T-helper 2 cell treated with Interferon-gamma antibody and Interleukin-4, amounts not matched to agents 100 ng/mL and 5 ng/mL, for 36 hours (primary cell): ENCODE measurements around the gene TMEM184B. TPM values are rescaled to one million over a fixed set of nuclear protein-coding genes. Genes with fewer than 3 reads are reported as not detected.
"Not testable (repeated sequence)": the region's sequence is repeated elsewhere in the genome, so short reads cannot be mapped to it uniquely, and the experiment has no call there.

Experiments
- intact Hi-C: fragments of 100-400 bp; cut with micrococcal nuclease; formaldehyde crosslinking; loops from one replicate; pipeline ENCODE4 v1.15.1; 2023
- total RNA-seq: library from RNA; stranded (reverse); gene quantifications from 2 replicates; pipeline ENCODE4 v1.2.3, GENCODE V29; 2022

TMEM184B gene
- total RNA-seq, 1 donor from 2014 or later = 35.1 TPM

DNA sequence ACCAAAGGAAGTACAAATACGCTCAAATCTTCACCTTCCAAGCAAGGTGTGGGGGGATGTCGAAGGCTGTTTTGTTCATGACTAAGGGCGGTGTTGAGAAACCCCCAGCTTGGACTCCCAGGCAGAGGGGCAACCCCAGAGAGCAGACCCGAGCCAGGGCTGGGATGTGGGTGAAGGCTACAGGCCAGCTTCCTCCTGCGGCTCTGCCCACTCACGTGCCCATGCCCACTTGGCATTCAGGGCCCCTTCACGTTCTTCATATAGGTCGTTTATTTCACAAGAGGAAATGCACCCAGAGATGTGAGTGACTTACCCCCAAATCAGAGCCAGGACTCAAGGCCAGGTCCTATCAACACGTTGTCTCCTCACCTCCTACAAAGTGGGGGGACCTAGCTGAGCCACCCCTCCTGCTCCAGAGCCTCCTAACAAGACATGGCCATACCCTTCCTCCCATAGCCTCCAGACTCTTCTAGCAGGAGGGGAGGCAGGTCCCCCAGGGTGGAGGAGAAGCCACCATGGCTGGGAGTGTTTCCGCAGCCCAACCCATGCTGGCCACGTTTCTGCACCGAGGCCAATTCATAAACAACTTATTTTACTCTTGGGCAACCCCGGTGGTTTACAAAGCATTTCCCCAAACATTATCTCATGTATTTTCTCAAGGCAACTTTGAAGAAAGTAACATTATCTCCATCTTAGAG, 22.0 kb downstream of the TMEM184B start:
- intact Hi-C loops = no loop called here

DNA sequence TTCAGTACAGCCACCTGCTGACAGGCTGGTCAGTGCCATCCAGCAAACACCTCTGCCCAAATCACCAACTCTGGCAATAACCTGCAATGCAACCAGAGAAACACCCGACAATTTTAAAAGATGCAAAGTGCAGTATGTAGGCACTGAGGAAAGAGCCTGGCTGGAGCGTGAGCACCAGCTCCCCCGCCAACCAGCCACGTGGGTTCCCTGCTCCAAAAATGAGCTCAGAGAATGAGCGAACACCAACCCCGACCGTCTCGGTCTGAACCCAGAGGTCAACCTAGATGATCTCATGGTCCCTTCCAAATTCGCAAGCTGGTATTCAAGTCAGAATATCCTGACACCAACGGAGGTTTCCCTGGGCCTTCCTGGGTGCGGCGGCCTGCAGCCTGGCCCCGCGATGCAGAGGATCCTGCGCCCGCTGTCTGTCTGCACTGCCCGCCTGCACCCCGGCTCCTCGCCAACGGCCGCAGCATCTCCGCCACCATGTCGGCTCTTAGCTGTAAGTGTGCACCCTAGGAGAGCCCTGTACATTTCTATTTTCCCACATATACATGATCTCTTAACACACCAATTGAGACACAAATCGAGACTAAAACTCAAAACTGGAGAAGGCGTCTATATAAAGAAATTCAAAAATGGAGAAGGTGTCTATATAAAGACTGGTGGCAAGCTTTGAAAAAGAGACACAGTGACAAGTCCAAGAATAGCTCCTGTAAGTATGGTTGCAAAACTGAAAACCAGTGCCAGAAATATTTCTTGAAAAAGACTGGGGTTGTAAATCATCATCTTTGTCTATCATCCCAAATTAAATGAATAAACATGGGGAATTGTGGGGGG, 22.8 kb downstream of the TMEM184B start:
- intact Hi-C loops = no loop called here

DNA sequence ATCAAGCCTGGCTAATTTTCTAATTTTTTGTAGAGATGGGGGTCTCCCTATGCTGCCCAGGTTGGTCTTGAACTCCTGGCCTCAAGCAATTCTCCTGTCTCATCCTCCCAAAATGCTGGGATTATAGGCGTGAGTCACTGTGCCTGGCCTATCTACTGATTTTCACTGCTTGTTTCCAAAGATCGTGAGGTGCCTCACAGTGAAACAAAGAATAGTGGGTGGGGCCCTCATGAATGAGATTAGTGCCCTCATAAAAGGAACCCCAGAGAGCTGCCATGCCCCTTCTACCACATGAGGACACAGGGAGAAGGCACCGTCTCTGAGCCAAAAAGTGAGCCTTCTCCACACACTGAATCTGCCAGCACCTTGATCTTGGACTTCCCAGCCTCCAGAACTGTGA, 23.5 kb downstream of the TMEM184B start:
- intact Hi-C loops = no loop called here

DNA sequence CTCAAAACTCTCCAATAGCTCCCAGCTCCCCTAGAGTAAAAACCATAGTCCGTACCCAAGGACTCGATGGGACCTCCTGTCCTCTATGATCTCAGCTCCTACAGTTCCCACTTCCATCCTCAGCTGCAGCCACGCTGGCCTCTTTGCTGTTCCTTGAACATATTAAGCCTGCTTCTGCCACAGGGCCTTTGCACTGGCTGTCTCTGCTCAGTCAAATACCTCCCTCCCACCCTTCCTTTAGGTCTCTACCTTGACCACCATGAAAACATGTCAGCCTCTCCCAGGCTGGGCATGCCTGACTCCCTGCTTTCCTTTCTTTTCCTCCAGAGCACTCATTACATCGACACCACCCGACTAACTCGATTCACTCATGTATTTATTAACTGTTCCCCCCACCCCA, 24.5 kb downstream of the TMEM184B start:
- intact Hi-C loops = no loop called here

DNA sequence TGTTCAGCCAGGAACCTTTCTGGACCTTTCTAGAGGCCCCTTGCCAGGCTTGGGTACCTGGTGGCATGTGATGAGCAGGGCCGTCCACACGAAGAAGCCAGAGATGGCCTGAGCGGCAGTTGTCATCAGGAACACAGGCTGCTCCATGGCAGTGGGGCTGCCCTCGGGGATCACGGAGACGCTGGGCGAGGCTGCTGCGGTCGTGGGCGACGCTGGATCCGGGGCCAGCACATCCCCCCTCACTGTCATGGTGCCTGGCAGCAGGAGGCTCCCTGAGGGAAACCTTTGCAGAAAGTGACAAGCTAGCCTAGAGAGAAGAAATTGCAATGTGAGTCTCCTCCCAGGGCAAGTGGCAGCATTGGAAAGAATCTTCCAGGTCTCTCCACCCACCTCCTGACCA, 25.1 kb downstream of the TMEM184B start:
- intact Hi-C loops = no loop called here

DNA sequence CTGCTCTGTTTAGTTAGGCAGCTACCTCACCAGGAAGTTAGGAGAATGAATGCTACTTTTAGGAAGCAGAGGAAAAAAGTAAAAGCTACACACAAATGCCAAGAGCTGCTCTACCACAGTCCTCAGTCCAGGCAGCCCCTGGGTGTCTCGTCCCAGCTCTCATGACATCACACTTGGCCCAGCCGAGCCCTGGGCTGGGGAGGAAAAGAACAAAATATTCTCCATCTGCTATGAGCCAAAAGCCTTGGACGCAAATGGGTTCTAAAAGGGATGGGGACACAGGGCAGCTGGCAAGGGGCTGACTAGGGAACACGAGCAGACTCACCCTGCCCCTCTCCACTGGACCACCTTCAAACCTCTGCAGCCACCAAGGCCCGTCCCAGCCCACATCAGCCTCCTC, 26.1 kb downstream of the TMEM184B start:
- intact Hi-C loops = no loop called here

DNA sequence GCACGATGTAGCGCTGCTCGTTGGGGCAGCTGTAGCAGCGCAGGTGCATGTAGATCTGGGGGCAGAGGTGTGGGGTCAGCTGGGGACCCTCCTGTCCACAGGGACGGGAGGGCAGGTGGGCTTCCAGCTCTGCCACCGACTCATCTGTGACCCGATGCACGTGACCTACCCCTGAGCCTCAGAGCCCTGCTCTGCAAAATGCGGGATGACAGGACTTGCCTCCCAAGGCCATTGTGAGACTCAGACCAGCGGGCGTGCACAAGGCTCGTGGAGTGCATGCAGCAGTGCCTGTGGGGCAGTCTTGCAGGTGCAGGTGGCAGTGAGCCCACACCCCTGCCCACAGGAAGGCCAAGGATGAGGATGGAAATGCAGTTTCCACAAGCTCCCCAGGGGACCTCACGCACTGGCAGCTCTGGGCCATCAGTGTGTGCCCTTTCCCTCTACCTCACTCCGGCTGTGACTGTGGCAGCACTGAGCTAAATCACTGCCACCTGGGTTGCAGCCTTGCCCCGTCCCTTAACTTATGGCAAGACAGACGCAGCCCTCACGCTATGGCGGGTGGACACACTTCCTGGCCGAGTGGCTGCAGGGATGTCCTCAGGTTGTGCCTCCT, 26.7 kb downstream of the TMEM184B start:
- intact Hi-C loops = no loop called here

DNA sequence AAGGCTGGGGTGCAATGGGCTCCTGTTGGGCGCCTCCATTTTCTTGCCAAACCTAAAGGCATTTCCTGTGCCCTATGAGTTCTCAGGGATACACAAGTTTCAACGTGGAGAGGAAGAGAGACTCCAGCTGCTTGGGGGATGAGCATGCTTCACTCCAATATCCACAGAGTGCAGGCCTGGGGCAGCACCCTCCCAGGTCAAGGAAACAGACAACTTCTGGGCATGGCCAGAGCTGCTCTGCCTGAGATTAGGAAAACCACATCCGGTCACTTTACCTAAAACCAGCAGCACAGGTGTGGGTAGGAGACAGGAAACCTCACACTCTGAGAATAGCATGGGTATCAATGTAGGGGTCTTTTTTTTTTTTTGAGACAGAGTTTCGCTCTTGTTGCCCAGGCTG, 28.7 kb downstream of the TMEM184B start:
- intact Hi-C loops = no loop called here

DNA sequence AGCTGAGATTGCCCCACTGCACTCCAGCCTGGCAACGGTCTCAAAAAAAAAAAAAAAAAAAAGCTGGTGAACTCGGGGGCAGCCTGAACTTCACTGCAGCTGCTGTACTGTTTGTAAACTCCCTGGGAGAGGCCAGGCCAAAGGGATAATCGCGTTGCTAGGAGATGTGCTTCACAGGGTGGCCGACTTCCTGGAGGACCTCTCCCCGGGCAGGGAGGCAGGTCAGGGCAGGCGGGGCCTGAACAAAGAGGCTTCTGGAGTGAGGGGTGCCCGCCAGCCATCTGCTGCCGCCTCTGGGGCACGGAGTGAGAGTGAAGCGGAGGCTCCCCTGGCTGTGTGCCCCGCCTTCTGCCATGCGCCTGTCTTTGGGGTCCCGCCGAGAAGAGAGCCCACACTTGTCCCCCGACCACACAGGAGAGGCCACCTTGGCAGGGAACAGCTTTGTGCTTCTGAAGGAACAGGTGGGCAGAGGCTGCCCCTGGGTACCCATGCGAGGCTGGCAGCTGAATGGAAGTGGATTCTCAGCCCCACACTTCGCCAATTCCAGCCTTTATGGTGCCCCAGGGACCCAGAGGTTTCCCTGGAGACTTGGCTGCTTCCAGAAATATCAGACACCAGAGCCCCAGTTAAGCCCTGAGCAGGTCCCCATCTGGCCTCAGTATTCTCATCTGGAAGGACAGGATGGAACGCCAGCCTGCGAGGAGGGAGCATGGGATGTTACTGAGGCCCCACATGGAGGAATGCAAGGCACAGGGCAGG, 29.6 kb downstream of the TMEM184B start:
- intact Hi-C loops = no loop called here

DNA sequence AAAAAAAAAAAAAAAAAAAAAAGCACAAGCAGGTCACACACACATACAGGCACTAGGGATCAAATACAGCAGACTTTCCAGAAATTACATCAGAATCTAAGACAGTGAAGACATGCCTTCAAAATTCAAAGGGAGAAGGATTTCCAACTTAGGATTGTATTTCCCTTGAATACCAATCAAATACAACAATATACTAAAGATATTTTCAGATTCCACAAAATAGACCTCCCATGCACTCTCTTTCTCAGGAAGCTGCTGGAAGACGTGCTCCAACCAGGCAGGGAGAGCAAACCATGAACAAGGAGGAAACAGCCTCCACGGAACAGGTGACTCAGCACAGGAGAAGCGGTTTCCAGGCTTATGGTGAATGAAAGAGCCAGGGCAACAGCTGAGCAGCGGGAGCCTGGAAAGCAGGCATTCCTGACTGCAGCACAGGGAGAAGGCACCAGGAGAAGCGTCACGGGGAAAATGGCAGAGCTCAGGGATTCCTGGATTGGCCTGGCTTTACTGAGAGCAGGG, 32.0 kb downstream of the TMEM184B start:
- intact Hi-C loops = no loop called here

DNA sequence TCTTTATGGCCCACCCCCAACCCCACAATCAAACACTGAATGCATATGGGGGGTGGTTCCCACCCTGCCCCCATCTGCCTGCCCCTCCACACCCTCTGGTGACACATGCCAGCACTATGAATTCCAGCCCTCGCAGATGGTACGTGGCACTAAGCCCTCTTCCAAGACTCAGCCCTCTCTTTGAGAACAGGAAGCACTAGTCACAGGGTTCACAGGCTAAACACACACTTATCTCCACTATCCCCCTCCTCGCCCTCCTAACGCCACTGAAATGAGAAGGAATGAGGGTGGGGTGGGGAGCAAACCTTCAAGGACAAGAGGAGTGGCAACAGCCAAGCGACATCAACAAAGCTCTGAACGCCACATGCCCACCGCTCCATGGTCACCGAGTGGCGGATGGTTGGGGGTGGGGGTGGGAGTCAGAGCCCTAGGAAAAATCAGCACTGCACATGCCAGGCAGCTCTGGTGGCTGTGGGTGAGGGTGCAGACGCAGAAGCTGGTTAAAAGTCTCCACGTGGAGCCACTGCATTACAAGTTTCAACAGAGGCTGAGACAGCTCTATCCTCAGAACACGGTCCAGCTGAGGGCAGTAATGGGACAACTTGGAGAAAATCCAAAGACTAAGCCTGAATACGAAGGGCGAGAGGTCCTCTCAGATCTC, 33.6 kb downstream of the TMEM184B start:
- intact Hi-C loops = no loop called here

DNA sequence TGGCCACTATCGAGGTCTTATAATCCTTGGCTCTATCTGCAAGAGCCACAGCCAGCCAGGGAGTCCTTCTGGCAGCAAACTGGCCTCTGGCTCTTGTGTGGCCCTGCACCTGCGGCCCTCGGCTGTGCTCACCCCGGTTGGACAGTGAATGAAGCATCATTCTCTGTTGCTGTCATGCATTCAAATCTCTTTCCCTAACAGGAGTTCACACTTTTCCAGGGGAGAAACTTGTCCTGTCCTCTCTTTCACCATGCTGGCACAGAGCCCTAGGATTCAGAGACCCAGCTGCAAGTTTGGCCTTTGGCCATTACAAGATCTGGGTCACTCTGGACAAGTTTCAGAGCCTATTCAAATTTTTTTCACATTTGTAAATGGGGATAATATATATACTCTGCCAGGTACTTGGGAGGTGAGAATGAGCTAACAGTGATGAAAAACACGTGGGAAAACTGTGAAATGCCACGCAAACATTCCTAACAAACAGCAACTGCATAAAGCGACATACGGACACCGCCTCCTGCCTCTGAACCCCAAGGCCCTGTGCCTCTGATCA, 34.2 kb downstream of the TMEM184B start:
- intact Hi-C loops = no loop called here

DNA sequence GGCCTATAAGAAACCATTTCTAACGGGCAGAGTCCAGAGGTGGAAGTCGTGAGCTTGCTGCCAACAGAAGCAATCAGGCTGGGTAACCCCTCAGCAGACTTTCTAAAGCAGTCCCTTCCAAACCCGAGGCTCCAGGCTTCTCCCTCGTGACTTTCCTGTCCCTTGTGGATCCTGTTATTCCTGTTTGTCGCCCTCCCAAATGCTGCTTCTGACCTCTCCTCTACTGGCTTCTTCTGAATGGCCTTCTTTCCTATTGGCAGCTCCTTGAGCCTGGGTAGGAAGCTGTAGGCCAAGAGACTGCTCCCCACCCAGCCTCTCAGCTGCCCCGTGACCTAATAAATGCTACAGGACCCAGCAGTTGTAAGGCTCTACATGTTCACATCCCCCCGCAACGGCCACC, 36.0 kb downstream of the TMEM184B start:
- intact Hi-C loops = no loop called here

DNA sequence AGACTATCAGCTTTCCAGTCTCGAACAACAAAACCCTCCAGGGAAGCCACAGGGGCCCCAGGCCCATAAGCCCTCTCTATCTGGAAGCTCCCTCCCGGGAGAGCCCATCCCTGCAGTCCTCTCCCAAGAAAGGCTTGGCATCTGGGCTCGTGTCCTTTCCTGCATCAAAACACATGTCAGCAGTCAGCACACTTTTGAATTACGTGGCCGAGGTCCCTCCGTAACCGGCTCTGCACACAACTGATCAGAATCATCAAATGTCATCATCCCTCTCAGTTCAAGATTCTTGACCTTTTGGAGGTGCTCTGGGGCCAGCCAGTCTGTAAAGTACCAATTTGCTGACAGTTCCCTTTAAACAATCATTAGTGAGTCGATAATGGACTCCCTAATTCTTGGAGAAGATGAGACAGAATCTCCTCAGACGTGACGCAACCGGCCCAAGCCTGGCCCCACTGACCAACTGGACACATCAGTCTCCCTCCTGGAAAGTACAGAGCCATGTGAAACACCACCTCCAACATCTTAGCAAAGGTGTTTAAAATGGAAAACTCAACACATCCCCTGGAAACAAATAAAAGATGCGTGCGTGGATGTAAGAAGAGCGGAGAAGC, 37.5 kb downstream of the TMEM184B start:
- intact Hi-C loops = no loop called here

DNA sequence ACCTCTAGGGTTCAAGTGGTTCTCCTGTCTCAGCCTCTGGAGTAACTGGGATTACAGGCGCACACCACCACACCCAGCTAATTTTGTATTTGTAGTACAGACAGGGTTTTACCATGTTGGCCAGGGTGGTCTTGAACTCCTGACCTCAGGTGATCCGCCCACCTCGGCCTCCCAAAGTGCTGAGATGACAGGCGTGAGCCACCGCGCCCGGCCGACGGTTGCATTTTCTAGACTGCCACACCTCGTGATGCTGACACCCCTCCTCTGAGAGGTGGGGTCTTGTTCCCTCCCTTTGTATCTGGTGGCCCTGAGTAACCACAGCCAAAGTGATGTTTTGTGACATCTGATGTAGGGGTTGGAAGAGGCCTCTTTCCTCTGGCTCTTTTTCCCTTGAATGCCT, 39.0 kb downstream of the TMEM184B start:
- intact Hi-C loops = not testable (repeated sequence)

DNA sequence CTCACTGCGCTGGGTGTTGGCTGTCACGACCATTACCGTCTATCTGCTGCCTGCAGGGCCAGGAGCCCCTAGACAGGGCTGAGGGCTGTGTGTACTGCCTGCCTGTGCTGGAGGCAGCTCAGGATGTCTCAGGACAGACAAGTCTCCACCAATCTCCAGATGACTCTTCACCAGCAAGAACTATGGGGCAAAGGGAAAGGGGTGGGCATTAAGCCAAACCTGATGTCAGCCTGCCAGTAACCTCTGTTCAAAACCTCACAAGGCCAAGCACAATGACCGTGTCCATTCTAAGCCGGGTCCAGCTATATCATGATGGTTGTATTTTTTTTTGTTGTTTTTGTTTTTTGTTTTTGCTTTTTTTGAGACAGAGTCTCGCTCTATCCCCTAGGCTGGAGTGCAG, 39.4 kb downstream of the TMEM184B start:
- intact Hi-C loops = no loop called here

DNA sequence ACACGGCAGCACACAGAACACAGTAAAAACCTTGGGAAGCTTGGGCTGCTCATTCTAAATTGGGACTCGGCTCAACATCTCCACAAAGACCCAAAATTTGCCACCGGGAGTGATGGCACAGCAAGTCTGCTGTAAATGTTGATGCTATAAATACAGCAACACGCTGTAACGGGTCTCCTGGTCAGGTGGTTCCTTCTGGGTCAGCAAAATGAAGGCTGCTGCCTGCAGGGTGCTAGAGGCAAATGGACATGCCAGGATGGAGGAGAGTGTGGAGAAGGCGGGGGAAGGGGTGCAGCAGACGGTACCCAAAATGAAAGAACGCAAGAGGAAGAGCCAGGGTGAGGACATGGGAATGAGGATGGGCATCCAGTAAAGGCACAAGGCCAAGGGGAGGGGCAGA, 40.6 kb downstream of the TMEM184B start:
- intact Hi-C loops = no loop called here

DNA sequence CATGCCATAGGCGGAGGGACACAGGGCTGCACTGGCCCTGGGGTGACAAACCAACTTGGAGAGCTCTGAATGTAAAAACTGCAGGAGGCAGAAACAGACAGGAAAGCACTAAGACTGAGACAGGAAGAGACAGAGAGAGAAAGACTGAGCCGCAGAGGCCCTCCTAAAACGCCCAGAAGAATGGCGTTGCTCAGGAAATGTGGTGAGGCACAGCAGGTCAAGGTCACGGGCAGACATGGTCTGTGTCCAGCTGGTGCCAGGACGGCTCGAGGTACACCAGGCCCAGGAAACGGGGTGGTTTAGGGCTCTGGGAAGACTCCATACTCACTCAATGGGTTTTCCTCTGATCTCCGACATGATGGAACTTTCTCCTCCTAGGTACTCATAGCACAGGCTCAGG, 41.9 kb downstream of the TMEM184B start:
- intact Hi-C loops = no loop called here

DNA sequence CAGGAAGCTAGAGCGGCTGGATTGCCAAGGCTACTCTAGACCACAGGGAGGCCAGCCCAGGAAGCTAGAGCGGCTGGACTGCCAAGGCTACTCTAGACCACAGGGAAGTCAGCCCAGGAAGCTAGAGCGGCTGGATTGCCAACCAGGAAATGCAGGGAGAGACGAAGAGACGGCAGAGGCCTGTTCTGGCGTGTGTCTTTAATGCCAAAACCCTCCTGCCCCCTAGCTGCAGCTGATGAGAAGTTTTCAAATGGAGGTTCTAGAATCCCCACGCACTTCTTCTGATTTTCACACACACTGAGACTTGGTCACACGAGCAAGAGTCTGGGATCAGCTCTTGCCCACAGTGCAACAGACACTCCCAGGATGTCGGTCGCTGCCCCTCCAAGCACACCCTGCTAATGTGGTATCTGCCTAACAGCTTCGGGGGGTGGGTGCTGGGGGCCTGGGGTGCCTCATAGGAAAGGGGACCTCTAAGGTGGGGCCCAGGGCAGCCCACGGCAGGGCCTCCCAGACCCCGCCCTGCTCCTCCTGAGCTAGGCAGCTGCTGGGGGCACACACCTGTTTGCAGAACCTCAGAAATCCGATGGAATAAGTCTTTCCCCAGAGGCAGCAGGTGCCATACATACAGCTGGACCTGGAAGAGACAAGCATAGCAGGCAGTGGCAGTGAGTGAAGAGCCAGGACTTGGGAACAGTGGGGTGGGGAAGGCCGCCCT, 42.5 kb downstream of the TMEM184B start:
- intact Hi-C loops = no loop called here
